Activated T-helper 1 cell treated with anti-CD3 and anti-CD28 coated beads, Interleukin-12 subunit alpha, Interleukin-12 subunit beta, Interleukin-2, Interleukin-4 antibody, amounts not matched to agents 30 ng/mL and 10 ng/mL and 1 ng/mL, durations not matched to agents 14 hours and 24 hours and 36 hours (primary cell): ENCODE measurements around the gene CYB5R4. TPM values are rescaled to one million over a fixed set of nuclear protein-coding genes. Genes with fewer than 3 reads are reported as not detected.
"Not testable (repeated sequence)": the region's sequence is repeated elsewhere in the genome, so short reads cannot be mapped to it uniquely, and the experiment has no call there.

Source experiments
- DNase-seq: peaks from one replicate; pipeline ENCODE4 v3.0.0; 2021; ENCODE audit warnings: low spot score
- H3K27ac Mint-ChIP-seq: one replicate; pipeline ENCODE4 v1.8.0; 2021; ENCODE audit warnings: mild to moderate bottlenecking, mixed read lengths
- H3K27me3 Mint-ChIP-seq: one replicate; pipeline ENCODE4 v1.8.0; 2022; ENCODE audit warnings: mild to moderate bottlenecking, moderate library complexity, mixed read lengths; ENCODE audit not compliant: insufficient read depth
- H3K36me3 Mint-ChIP-seq: one replicate; pipeline ENCODE4 v1.8.0; 2021; ENCODE audit warnings: low read depth, mixed read lengths
- H3K4me1 Mint-ChIP-seq: one replicate; pipeline ENCODE4 v1.8.0; 2021; ENCODE audit warnings: low read depth, mixed read lengths
- H3K4me3 Mint-ChIP-seq: one replicate; pipeline ENCODE4 v1.8.0; 2021; ENCODE audit warnings: mild to moderate bottlenecking, moderate library complexity, mixed read lengths
- H3K9me3 Mint-ChIP-seq: one replicate; pipeline ENCODE4 v1.8.0; 2021; ENCODE audit warnings: mixed read lengths
- intact Hi-C: fragments of 100-400 bp; cut with micrococcal nuclease; formaldehyde crosslinking; loops from one replicate; pipeline ENCODE4 v1.15.1; 2024
- total RNA-seq: library from RNA; stranded (reverse); gene quantifications from 2 replicates; pipeline ENCODE4 v1.2.3, GENCODE V29; 2022

CYB5R4 gene
- total RNA-seq, 1 donor from 2014 or later, result 25.3 TPM

- H3K4me1 Mint-ChIP-seq, result no peaks in the 10 kb centered on the region
- no peak overlapping the region for H3K4me3 Mint-ChIP-seq
- DNase-seq, result no peak
- H3K27ac Mint-ChIP-seq, result no peak overlapping the region
- no peaks in the 10 kb centered on the region for H3K27me3 Mint-ChIP-seq
- H3K36me3 Mint-ChIP-seq, result no peaks in the 10 kb centered on the region
- intact Hi-C loops, result no loop called here
- peaks cover 38% of the 10 kb centered on the region for H3K9me3 Mint-ChIP-seq
Observed at GRCh38 chr6:83901624-83902023, 42.1 kb downstream of the CYB5R4 start.

DNA sequence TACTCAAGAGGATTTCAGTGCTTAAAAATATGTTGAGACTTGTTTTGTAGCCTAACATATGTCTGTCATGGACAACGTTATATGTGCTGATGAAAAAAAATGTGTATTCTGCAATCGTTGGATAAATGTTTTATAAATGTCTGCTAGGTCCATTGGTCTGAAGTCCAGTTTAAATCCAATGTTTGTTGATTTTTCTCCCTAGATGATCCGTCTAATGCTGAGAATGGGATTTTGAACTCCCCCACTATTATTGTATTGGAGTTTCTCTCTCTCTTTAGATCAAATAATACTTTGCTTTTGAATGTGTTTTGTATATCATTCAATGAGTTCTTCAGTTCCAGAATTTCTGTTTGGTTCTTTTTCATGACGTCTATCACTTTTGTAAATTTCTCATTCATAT, 44.9 kb downstream of the CYB5R4 start:
- Mint-ChIP-seq H3K27ac (no peak overlapping the region), H3K27me3 (no peaks in the 10 kb centered on the region), H3K36me3 (peaks cover 2% of the 10 kb centered on the region), H3K4me1 (no peaks in the 10 kb centered on the region), H3K4me3 (no peak overlapping the region), H3K9me3 (peaks cover 39% of the 10 kb centered on the region)
- no peak for DNase-seq
- intact Hi-C loops, result no loop called here

GRCh38 chr6:83905648-83906047, 46.2 kb downstream of the CYB5R4 start:
- H3K27me3 Mint-ChIP-seq, result no peaks in the 10 kb centered on the region
- peaks cover 3% of the 10 kb centered on the region for H3K36me3 Mint-ChIP-seq
- peaks cover 8% of the 10 kb centered on the region for H3K4me1 Mint-ChIP-seq
- intact Hi-C loops, result no loop called here
- peaks cover 39% of the 10 kb centered on the region for H3K9me3 Mint-ChIP-seq
- no peak for DNase-seq
- no peak overlapping the region for H3K27ac Mint-ChIP-seq
- H3K4me3 Mint-ChIP-seq, result no peak overlapping the region

DNA sequence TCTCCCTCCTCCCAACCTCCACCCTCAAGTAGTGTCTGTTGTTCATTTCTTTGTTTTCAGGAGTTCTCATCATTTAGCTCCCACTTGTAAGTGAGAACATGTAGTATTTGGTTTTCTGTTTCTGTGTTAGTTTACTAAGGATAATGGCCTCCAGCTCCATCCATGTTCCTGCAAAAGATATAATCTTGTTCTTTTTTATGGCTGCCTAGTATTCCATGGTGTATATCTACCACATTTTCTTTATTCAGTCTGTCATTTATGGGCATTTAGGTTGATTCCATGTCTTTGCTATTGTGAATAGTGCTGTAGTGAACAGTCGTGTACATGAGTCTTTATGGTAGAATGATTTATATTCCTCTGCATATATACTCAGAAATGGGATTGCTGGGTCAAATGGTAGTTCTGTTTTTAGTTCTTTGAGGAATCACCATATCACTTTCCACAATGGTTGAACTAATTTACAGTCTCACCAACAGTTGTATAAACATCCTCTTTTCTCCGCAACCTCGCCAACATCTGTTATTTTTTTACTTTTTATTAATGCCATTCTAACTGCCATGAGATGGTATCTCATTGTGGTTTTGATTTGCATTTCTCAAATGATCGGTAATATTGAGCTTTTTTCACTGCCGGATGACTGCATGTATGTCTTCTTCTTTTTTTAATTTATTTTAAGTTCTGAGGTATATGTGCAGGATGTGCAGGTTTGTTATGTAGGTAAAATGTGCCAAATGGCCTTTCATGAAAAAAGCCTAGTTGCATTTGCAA, 48.3 kb downstream of the CYB5R4 start:
- H3K36me3 Mint-ChIP-seq, H3K27me3 Mint-ChIP-seq, H3K4me1 Mint-ChIP-seq, intact Hi-C loops, H3K4me3 Mint-ChIP-seq, H3K27ac Mint-ChIP-seq, DNase-seq: not testable (repeated sequence)
- peaks cover 25% of the 10 kb centered on the region for H3K9me3 Mint-ChIP-seq

- DNase-seq, result no peak
- H3K4me1 Mint-ChIP-seq, result peaks cover 10% of the 10 kb centered on the region
- peaks cover 3% of the 10 kb centered on the region for H3K36me3 Mint-ChIP-seq
- H3K9me3 Mint-ChIP-seq, result peaks cover 15% of the 10 kb centered on the region
- no peak overlapping the region for H3K4me3 Mint-ChIP-seq
- no peaks in the 10 kb centered on the region for H3K27me3 Mint-ChIP-seq
- H3K27ac Mint-ChIP-seq, result no peak overlapping the region
- intact Hi-C loops, result no loop called here
Observed at GRCh38 chr6:83908813-83909212, 49.3 kb downstream of the CYB5R4 start.

DNA sequence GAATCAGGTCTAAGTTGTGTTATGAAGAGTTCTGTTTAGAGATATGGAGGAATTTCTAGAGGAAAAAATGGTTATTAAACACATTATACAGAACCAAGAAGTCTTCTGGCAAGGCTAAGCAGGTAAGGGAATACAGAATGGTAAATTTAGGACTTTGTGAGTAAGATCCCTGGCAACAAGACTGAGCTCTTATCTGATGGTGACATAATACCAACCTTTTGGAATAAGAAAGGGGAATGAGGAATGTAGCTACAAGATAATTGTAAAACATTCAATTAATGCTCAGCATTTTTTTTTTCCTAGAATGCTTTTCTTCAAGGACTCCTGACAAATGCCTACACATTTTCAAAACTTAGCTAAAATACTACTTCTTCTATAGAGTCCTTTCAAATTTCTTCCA, 51.8 kb downstream of the CYB5R4 start:
- no peak overlapping the region for H3K27ac Mint-ChIP-seq
- H3K36me3 Mint-ChIP-seq, result peaks cover 5% of the 10 kb centered on the region
- peaks cover 10% of the 10 kb centered on the region for H3K4me1 Mint-ChIP-seq
- H3K9me3 Mint-ChIP-seq, result peaks cover 3% of the 10 kb centered on the region
- H3K4me3 Mint-ChIP-seq, result no peak overlapping the region
- intact Hi-C loops, result no loop called here
- DNase-seq, result no peak
- H3K27me3 Mint-ChIP-seq, result no peaks in the 10 kb centered on the region

DNA sequence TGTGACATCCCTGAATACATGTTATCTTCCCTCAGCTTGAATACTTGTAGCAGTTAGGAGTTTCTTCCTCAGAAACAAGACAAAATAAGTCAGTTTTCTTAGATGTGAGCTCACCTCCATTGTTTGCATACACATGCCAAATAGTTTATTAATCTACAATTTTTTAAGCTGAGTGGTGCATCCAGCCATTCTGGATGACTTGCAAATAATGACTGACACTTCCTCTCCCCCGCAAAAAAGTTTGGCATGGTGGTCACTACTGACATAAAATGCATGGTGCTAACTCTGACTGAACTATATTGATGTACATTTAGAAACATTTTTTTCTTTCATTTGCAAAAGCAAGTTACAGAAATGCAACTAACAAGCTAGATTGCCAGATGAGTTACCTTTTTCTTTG, 55.5 kb downstream of the CYB5R4 start:
- no peak overlapping the region for H3K27ac Mint-ChIP-seq
- no peaks in the 10 kb centered on the region for H3K9me3 Mint-ChIP-seq
- no peaks in the 10 kb centered on the region for H3K27me3 Mint-ChIP-seq
- intact Hi-C loops, result no loop called here
- peaks cover 3% of the 10 kb centered on the region for H3K36me3 Mint-ChIP-seq
- no peak overlapping the region for H3K4me3 Mint-ChIP-seq
- H3K4me1 Mint-ChIP-seq, result peaks cover 9% of the 10 kb centered on the region
- DNase-seq, result no peak

GRCh38 chr6:83917001-83917400, 57.5 kb downstream of the CYB5R4 start:
- no peak overlapping the region for H3K4me3 Mint-ChIP-seq
- no peaks in the 10 kb centered on the region for H3K27me3 Mint-ChIP-seq
- intact Hi-C loops, result no loop called here
- H3K4me1 Mint-ChIP-seq, result no peaks in the 10 kb centered on the region
- no peak overlapping the region for H3K27ac Mint-ChIP-seq
- no peaks in the 10 kb centered on the region for H3K9me3 Mint-ChIP-seq
- peaks cover 3% of the 10 kb centered on the region for H3K36me3 Mint-ChIP-seq
- no peak for DNase-seq

GRCh38 chr6:83920017-83920416, 60.5 kb downstream of the CYB5R4 start:
- intact Hi-C loops, result no loop called here
- H3K36me3 Mint-ChIP-seq, result peaks cover 7% of the 10 kb centered on the region
- H3K27ac Mint-ChIP-seq, result no peak overlapping the region
- H3K4me1 Mint-ChIP-seq, result no peaks in the 10 kb centered on the region
- no peak for DNase-seq
- H3K27me3 Mint-ChIP-seq, result no peaks in the 10 kb centered on the region
- no peak overlapping the region for H3K4me3 Mint-ChIP-seq
- H3K9me3 Mint-ChIP-seq, result no peaks in the 10 kb centered on the region

GRCh38 chr6:83921315-83921714, 61.8 kb downstream of the CYB5R4 start:
- H3K9me3 Mint-ChIP-seq, result no peaks in the 10 kb centered on the region
- H3K27ac Mint-ChIP-seq, result no peak overlapping the region
- no peaks in the 10 kb centered on the region for H3K4me1 Mint-ChIP-seq
- H3K36me3 Mint-ChIP-seq, result peaks cover 6% of the 10 kb centered on the region
- DNase-seq, result no peak
- H3K27me3 Mint-ChIP-seq, result no peaks in the 10 kb centered on the region
- no peak overlapping the region for H3K4me3 Mint-ChIP-seq
- intact Hi-C loops, result no loop called here

DNA sequence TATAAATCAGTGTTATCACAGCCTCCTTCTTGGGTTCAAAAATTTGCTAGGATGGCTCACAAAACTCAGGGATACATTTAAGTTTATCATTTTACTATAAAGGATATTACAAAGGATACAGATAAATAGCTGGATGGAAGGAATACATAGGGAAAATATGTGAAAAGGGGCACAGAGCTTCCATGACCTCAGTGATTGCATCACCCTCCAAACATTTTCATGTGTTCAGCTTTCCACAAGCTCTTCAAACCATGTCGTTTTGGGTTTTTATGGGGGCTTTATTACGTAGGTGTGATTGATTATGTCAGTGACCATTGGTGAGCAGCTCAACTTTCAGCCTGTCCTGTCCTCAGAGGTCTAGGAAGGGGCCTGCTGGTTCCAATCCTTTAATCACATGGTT, 68.0 kb downstream of the CYB5R4 start:
- intact Hi-C loops, result no loop called here
- Mint-ChIP-seq H3K36me3 (peaks cover 22% of the 10 kb centered on the region), H3K4me1 (no peaks in the 10 kb centered on the region), H3K27me3 (no peaks in the 10 kb centered on the region), H3K4me3 (no peak overlapping the region), H3K27ac (no peak overlapping the region), H3K9me3 (no peaks in the 10 kb centered on the region)
- no peak for DNase-seq

DNA sequence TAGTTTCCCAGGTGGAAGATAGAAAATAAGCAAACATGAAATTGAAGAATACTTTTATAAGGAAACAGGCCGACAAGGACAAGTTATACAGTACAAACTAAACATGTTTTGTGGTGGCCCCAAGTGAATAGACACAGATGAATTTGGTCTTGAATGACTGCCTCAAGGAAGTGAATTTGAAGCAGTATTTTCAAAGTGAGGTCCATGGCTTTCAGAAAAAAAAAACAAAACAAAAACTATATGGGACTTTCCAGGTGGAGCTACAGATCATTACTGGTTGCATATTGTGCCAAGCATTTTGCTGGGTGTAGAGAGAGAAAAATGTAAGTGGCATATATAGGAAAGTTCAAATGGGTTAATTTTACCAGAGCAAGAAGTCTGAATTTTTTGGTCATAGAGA, 68.8 kb downstream of the CYB5R4 start:
- intact Hi-C loops, result no loop called here
- Mint-ChIP-seq H3K36me3 (peaks cover 23% of the 10 kb centered on the region), H3K4me3 (no peak overlapping the region), H3K27ac (no peak overlapping the region), H3K27me3 (no peaks in the 10 kb centered on the region), H3K4me1 (no peaks in the 10 kb centered on the region), H3K9me3 (no peaks in the 10 kb centered on the region)
- DNase-seq, result no peak

GRCh38 chr6:83946201-83946833, 86.8 kb downstream of the CYB5R4 start:
- intact Hi-C loops, DNase-seq, H3K27ac Mint-ChIP-seq, H3K27me3 Mint-ChIP-seq, H3K4me3 Mint-ChIP-seq, H3K4me1 Mint-ChIP-seq: not testable (repeated sequence)
- Mint-ChIP-seq H3K36me3 (peaks cover 15% of the 10 kb centered on the region), H3K9me3 (peaks cover 30% of the 10 kb centered on the region)
